OCI-LY7 (cell line): ENCODE data around the gene RPS6KA3. TPM values are rescaled to one million over a fixed set of nuclear protein-coding genes. Genes with fewer than 3 reads are reported as not detected.

Experiments
- BruUV-seq: library from RNA; stranded (reverse); fragments of 400-500 nt; replicated peaks from 2 replicates; lab custom pipeline; 2021; lab: Mats Ljungman, UMichigan
- CTCF ChIA-PET: fragments of 300-600 bp; sonication (Branson Sonifier 250); formaldehyde crosslinking; loops from one replicate; lab custom pipeline; 2022; ENCODE audit warnings: antibody characterized with exemption; ENCODE audit not compliant: unreplicated experiment; lab: Charles Lee
- POLR2A ChIA-PET: fragments of 300-600 bp; sonication (Branson Sonifier 250); formaldehyde crosslinking; loops from one replicate; lab custom pipeline; 2022; ENCODE audit warnings: antibody characterized with exemption; lab: Charles Lee
- DNase-seq: peaks from one replicate; pipeline ENCODE4 v3.0.0-alpha.2; 2015; ENCODE audit warnings: low spot score
- H2AFZ ChIP-seq: fragments of 200-600 bp; sonication (generic), shearing (Covaris generic); 2 replicates; pipeline ENCODE4 v1.6.1; 2014; ENCODE audit warnings: mild to moderate bottlenecking, antibody characterized with exemption, low read length, moderate library complexity
- H3K27ac ChIP-seq: fragments of 200-600 bp; sonication (generic); 2 replicates; pipeline ENCODE4 v1.5.1; 2014; ENCODE audit warnings: mixed run types, low read depth, mild to moderate bottlenecking, moderate library complexity, low read length, inconsistent platforms; ENCODE audit not compliant: poor library complexity, severe bottlenecking
- H3K36me3 ChIP-seq: fragments of 200-600 bp; sonication (generic); 2 replicates; pipeline ENCODE4 v1.6.1; 2014; ENCODE audit warnings: mild to moderate bottlenecking, antibody characterized with exemption, low read length, moderate library complexity, mixed read lengths; ENCODE audit not compliant: insufficient read depth
- H3K4me1 ChIP-seq: fragments of 200-600 bp; sonication (generic); 2 replicates; pipeline ENCODE4 v1.5.1; 2014; ENCODE audit warnings: mild to moderate bottlenecking, low read length; ENCODE audit not compliant: insufficient read depth, poor library complexity, severe bottlenecking
- H3K4me2 ChIP-seq: fragments of 200-600 bp; sonication (generic); 2 replicates; pipeline ENCODE4 v1.6.1; 2014; ENCODE audit warnings: mild to moderate bottlenecking, low read length
- H3K4me3 ChIP-seq: fragments of 200-600 bp; sonication (generic); 2 replicates; pipeline ENCODE4 v1.5.1; 2014; ENCODE audit warnings: mild to moderate bottlenecking, low read depth, low read length; ENCODE audit not compliant: poor library complexity, severe bottlenecking
- H3K79me2 ChIP-seq: fragments of 200-600 bp; sonication (generic); 2 replicates; pipeline ENCODE4 v1.6.1; 2016; ENCODE audit warnings: low read depth, mild to moderate bottlenecking, low read length, moderate library complexity, mixed read lengths; ENCODE audit not compliant: insufficient read depth
- H3K9me2 ChIP-seq: fragments of 200-600 bp; sonication (generic); 2 replicates; pipeline ENCODE4 v1.6.1; 2016; ENCODE audit warnings: mild to moderate bottlenecking, low read length, mixed read lengths; ENCODE audit not compliant: insufficient read depth
- H3K9me3 ChIP-seq: fragments of 200-600 bp; sonication (generic); 2 replicates; pipeline ENCODE4 v1.6.1; 2014; ENCODE audit warnings: mild to moderate bottlenecking, mixed run types, low read length, mixed read lengths
- H4K20me1 ChIP-seq: fragments of 200-600 bp; sonication (generic); 2 replicates; pipeline ENCODE4 v1.6.1; 2014; ENCODE audit warnings: mild to moderate bottlenecking, antibody characterized with exemption, low read length, moderate library complexity, mixed read lengths; ENCODE audit not compliant: insufficient read depth
- EZH2phosphoT487 ChIP-seq: fragments of 200-600 bp; sonication (generic); IDR thresholded peaks from 2 replicates; pipeline ENCODE4 v1.6.1; 2018; ENCODE audit warnings: low read depth, borderline replicate concordance, mild to moderate bottlenecking, mixed run types, antibody characterized with exemption, low read length, moderate library complexity, mixed read lengths
- intact Hi-C: fragments of 100-400 bp; cut with micrococcal nuclease; formaldehyde crosslinking; loops from one replicate; pipeline ENCODE4 v1.10.0; 2022; ENCODE audit not compliant: unreplicated experiment
- total RNA-seq, 2 experiments: library from RNA; depleted of rRNA in 1 of 2; stranded (reverse); fragments of >200 nt in 1 of 2; shearing (Covaris generic) in 1 of 2; gene quantifications; 2 replicates each; pipeline ENCODE4 v1.2.3, GENCODE V29; 2014 to 2022
- TF ChIP-seq, protein P1 (sequence below): fragments of 200-600 bp; sonication (generic); conservative IDR thresholded peaks from 2 replicates; pipeline ENCODE4 v1.5.1; 2014; ENCODE audit warnings: mild to moderate bottlenecking, antibody characterized with exemption, low read length, moderate library complexity, mixed read lengths

The RPS6KA3 gene
- total RNA-seq, 2 experiments from 2014 or later = 21.6 to 35.4 TPM

GRCh38 chrX:20228245-20228644 is 38.5 kb downstream of the RPS6KA3 start:
- no TSS peak for BruUV-seq
- H3K4me1 ChIP-seq = peaks cover 4% of the 10 kb centered on the region
- ChIA-PET CTCF (no interaction called here), POLR2A (no interaction called here)
- DNase-seq = no peak
- H3K36me3 ChIP-seq = peaks cover 28% of the 10 kb centered on the region
- intact Hi-C loops = no loop called here
- H3K4me2 ChIP-seq = no peak overlapping the region
- no peak for TF ChIP-seq EZH2phosphoT487
- TF ChIP-seq, protein P1, sequence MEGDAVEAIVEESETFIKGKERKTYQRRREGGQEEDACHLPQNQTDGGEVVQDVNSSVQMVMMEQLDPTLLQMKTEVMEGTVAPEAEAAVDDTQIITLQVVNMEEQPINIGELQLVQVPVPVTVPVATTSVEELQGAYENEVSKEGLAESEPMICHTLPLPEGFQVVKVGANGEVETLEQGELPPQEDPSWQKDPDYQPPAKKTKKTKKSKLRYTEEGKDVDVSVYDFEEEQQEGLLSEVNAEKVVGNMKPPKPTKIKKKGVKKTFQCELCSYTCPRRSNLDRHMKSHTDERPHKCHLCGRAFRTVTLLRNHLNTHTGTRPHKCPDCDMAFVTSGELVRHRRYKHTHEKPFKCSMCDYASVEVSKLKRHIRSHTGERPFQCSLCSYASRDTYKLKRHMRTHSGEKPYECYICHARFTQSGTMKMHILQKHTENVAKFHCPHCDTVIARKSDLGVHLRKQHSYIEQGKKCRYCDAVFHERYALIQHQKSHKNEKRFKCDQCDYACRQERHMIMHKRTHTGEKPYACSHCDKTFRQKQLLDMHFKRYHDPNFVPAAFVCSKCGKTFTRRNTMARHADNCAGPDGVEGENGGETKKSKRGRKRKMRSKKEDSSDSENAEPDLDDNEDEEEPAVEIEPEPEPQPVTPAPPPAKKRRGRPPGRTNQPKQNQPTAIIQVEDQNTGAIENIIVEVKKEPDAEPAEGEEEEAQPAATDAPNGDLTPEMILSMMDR = no peak
- H3K4me3 ChIP-seq = no peak overlapping the region
- H3K9me3 ChIP-seq = no peaks in the 10 kb centered on the region
- no peaks in the 10 kb centered on the region for H4K20me1 ChIP-seq
- H2AFZ ChIP-seq = no peak overlapping the region
- H3K9me2 ChIP-seq = no peaks in the 10 kb centered on the region
- H3K79me2 ChIP-seq = no peaks in the 10 kb centered on the region
- no peak overlapping the region for H3K27ac ChIP-seq

- Histone ChIP-seq H4K20me1 (no peaks in the 10 kb centered on the region), H3K36me3 (peaks cover 21% of the 10 kb centered on the region), H3K4me1 (peaks cover 4% of the 10 kb centered on the region), H3K9me2 (no peaks in the 10 kb centered on the region), H3K9me3 (no peaks in the 10 kb centered on the region), H3K4me2 (no peak overlapping the region), H2AFZ (no peak overlapping the region), H3K4me3 (no peak overlapping the region), H3K27ac (no peak overlapping the region), H3K79me2 (no peaks in the 10 kb centered on the region)
- POLR2A ChIA-PET = no interaction called here
- intact Hi-C loops = no loop called here
- TF ChIP-seq, protein P1 = no peak
- TF ChIP-seq EZH2phosphoT487 = no peak
- no peak for DNase-seq
- CTCF ChIA-PET = no interaction called here
- no TSS peak for BruUV-seq
Measured at GRCh38 chrX:20227116-20227515, 39.6 kb downstream of the RPS6KA3 start.

- no peak overlapping the region for H3K4me2 ChIP-seq
- TF ChIP-seq, protein P1 = no peak
- TF ChIP-seq EZH2phosphoT487 = no peak
- H2AFZ ChIP-seq = no peak overlapping the region
- H3K4me3 ChIP-seq = no peak overlapping the region
- H3K36me3 ChIP-seq = peaks cover 11% of the 10 kb centered on the region
- H3K79me2 ChIP-seq = no peaks in the 10 kb centered on the region
- ChIA-PET CTCF (no interaction called here), POLR2A (interaction anchor here (0.6 to 0.7 kb wide), 3 partner anchors 15 to 959 kb away, joined by 3 to 7 read pairs (median 4); no protein-coding TSS in a partner anchor)
- intact Hi-C loops = no loop called here
- no peak overlapping the region for H3K27ac ChIP-seq
- no TSS peak for BruUV-seq
- no peaks in the 10 kb centered on the region for H3K9me2 ChIP-seq
- DNase-seq = no peak
- peaks cover 4% of the 10 kb centered on the region for H3K4me1 ChIP-seq
- H3K9me3 ChIP-seq = no peaks in the 10 kb centered on the region
- no peaks in the 10 kb centered on the region for H4K20me1 ChIP-seq
Measured at GRCh38 chrX:20225488-20225833, 41.2 kb downstream of the RPS6KA3 start.
